ENCODE results near the gene PARL. TPM values are rescaled to one million over a fixed set of nuclear protein-coding genes. Genes with fewer than 3 reads are reported as not detected.

PARL gene
- total and polyA plus RNA-seq, 2 of the 8 experiments (the other 6 are each of a cell fraction or from before 2014, with no cell fraction given) = 62.7 to 85.0 TPM

DNA sequence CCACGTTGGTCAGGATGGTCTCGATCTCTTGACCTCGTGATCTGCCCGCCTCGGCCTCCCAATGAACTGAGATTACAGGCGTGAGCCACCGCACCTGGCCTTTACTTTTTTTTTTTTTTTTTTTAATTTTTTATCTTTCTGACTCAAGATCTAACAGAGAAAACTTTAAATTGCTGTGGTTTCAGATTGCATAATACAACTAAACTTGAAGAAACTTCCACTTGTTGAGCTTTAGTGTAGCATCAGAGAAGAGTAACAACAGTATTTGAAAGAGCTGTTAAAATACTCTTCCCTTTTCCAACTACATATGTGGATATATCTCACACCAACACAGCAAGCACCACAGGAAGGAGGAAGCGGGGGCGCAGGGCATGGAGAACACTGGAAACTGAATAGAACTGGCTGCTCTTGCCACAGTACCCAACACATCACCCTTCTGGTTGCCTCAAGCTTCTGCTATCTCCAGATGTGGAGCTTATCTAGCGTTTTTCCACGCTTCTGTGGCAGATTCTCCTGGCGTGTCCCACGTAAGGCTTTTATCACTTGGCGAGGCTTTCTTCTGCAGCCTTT lies 104.7 kb downstream of the PARL start (continued):
- no peak for TF ChIP-seq RNF2 (IDR thresholded peaks at IDR 0.05; ENCODE audit: borderline replicate concordance, low read depth, low read length, missing control alignments, poor library complexity, severe bottlenecking)
- TF ChIP-seq CEBPB (IDR thresholded peaks at IDR 0.05; ENCODE audit: low read depth, low read length) = no peak
- no peak for TF ChIP-seq RFX5 (IDR thresholded peaks at IDR 0.05; ENCODE audit: borderline replicate concordance, low read depth, low read length)
- TF ChIP-seq, protein P1, sequence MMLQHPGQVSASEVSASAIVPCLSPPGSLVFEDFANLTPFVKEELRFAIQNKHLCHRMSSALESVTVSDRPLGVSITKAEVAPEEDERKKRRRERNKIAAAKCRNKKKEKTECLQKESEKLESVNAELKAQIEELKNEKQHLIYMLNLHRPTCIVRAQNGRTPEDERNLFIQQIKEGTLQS (IDR thresholded peaks at IDR 0.05; ENCODE audit: insufficient read depth, low read depth, low read length) = no peak
- TF ChIP-seq CHD1 (IDR thresholded peaks at IDR 0.05; ENCODE audit: low read depth, low read length) = no peak

MicroRNAs within 50 kb of the gene (microRNA counts, 767-probe panel; counts per million panel counts)
- 879 counts per million, percentile 95 among the panel's probes with 10 or more counts for microRNA hsa-miR-4448

Small RNAs within 50 kb of the gene (microRNA-seq; reads per million reads assigned to microRNA genes)
- gene MIR4448 (ENCODE audit: borderline microRNAs expressed in 2 of 2, borderline number of aligned reads in 2 of 2, borderline replicate concordance in 1 of 2) = 0 reads per million in 2 experiments

Small RNAs within 50 kb of the gene (small RNA-seq; reads per million reads assigned to genes)
- not detected for gene MIR4448 (ENCODE audit: insufficient read depth)

Other genes with a start within 250 kb of the PARL start
- 33.5 and 36.2 TPM in 2 replicates for gene KLHL24, start 249.3 kb downstream of the PARL start, total RNA-seq (2021; fragmentation: NEBNext Ultra II Directional; extraction: Animal tissue kit (Norgen Biotek cat#: 25700))
- gene KLHL24, start 249.3 kb downstream of the PARL start, polyA plus RNA-seq (2011; rRNA removed) = 11.2 and 12.5 TPM in 2 replicates
- gene YEATS2, start 187.1 kb downstream of the PARL start, total RNA-seq (2021; fragmentation: NEBNext Ultra II Directional; extraction: Animal tissue kit (Norgen Biotek cat#: 25700)) = 52.6 and 53.7 TPM in 2 replicates
- gene YEATS2, start 187.1 kb downstream of the PARL start, polyA plus RNA-seq (2011; rRNA removed) = 35.3 and 36.5 TPM in 2 replicates
- gene MAP6D1, start 59.3 kb downstream of the PARL start, total RNA-seq (2021; fragmentation: NEBNext Ultra II Directional; extraction: Animal tissue kit (Norgen Biotek cat#: 25700)) = 4.1 and 5.2 TPM in 2 replicates
- gene MAP6D1, start 59.3 kb downstream of the PARL start, polyA plus RNA-seq (2011; rRNA removed) = 4.8 and 5.4 TPM in 2 replicates
- gene ABCC5, start 133.0 kb upstream of the PARL start, total RNA-seq (2021; fragmentation: NEBNext Ultra II Directional; extraction: Animal tissue kit (Norgen Biotek cat#: 25700)) = 36.6 and 40.8 TPM in 2 replicates
- 25.3 TPM in 2 replicates for gene ABCC5, start 133.0 kb upstream of the PARL start, polyA plus RNA-seq (2011; rRNA removed)
- not detected in 2 replicates for gene HTR3D, start 146.9 kb upstream of the PARL start, total RNA-seq (2021; fragmentation: NEBNext Ultra II Directional; extraction: Animal tissue kit (Norgen Biotek cat#: 25700))
- not detected in 2 replicates for gene HTR3D, start 146.9 kb upstream of the PARL start, polyA plus RNA-seq (2011; rRNA removed)
- not detected in 2 replicates for gene HTR3C, start 168.2 kb upstream of the PARL start, total RNA-seq (2021; fragmentation: NEBNext Ultra II Directional; extraction: Animal tissue kit (Norgen Biotek cat#: 25700))
- gene HTR3C, start 168.2 kb upstream of the PARL start, polyA plus RNA-seq (2011; rRNA removed) = 0.03 and 0.05 TPM in 2 replicates
- gene HTR3E, start 212.2 kb upstream of the PARL start, total RNA-seq (2021; fragmentation: NEBNext Ultra II Directional; extraction: Animal tissue kit (Norgen Biotek cat#: 25700)) = not detected in 2 replicates
- not detected in 2 replicates for gene HTR3E, start 212.2 kb upstream of the PARL start, polyA plus RNA-seq (2011; rRNA removed)

All from H1 (cell line).